Uterus (tissue), 2 donors: Measurements from ENCODE around the gene GNL3.

Source experiments
- POLR2A ChIP-seq, 2 donors: fragments of 450-650 bp; IDR thresholded peaks; one replicate each; pipeline ENCODE4 v1.6.1; 2016; ENCODE audit warnings: antibody characterized with exemption in 2 of 2, mild to moderate bottlenecking in 1 of 2, moderate library complexity in 1 of 2
- TF ChIP-seq, protein P1 (sequence below), 4 experiments: fragments of 200-600 bp in 2 of 4; fragments of 450-650 bp in 2 of 4; sonication (generic) in 2 of 4; IDR thresholded peaks; one replicate each; pipeline ENCODE4 v1.5.1; 2016 to 2019; ENCODE audit warnings: antibody characterized with exemption in 4 of 4, mild to moderate bottlenecking in 2 of 4, moderate library complexity in 1 of 4

DNA sequence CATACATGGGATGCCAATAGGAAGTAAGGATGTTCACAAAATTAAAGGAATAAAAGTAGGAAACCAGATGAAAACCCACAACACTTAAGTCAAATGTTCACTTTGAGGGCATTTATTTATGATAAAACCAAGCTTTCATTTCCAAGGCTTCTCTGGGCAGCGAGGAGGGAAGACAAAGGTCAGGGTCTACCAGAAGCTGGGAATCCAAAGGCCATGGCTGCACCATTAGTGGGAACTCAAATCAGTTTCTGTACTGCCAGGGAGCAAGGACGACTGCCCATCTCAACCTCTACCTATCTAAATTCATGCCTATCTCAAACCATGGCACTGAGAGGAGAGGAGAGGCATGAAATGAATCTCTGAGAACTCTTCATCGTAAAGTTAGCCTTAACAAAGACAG is 22.7 kb upstream of the GNL3 start:
- TF ChIP-seq POLR2A (IDR thresholded peaks at IDR 0.05), result no peak
- TF ChIP-seq, protein P1, sequence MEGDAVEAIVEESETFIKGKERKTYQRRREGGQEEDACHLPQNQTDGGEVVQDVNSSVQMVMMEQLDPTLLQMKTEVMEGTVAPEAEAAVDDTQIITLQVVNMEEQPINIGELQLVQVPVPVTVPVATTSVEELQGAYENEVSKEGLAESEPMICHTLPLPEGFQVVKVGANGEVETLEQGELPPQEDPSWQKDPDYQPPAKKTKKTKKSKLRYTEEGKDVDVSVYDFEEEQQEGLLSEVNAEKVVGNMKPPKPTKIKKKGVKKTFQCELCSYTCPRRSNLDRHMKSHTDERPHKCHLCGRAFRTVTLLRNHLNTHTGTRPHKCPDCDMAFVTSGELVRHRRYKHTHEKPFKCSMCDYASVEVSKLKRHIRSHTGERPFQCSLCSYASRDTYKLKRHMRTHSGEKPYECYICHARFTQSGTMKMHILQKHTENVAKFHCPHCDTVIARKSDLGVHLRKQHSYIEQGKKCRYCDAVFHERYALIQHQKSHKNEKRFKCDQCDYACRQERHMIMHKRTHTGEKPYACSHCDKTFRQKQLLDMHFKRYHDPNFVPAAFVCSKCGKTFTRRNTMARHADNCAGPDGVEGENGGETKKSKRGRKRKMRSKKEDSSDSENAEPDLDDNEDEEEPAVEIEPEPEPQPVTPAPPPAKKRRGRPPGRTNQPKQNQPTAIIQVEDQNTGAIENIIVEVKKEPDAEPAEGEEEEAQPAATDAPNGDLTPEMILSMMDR (IDR thresholded peaks at IDR 0.05), result no peak
